NCI-H128 (cell line): ENCODE results near the gene TANC1.

ENCODE experiments used
- DNase-seq: peaks from one replicate; lab custom pipeline; 2025; ENCODE audit not compliant: unreplicated experiment; lab: John Stamatoyannopoulos, UW

TANC1 gene

DNA sequence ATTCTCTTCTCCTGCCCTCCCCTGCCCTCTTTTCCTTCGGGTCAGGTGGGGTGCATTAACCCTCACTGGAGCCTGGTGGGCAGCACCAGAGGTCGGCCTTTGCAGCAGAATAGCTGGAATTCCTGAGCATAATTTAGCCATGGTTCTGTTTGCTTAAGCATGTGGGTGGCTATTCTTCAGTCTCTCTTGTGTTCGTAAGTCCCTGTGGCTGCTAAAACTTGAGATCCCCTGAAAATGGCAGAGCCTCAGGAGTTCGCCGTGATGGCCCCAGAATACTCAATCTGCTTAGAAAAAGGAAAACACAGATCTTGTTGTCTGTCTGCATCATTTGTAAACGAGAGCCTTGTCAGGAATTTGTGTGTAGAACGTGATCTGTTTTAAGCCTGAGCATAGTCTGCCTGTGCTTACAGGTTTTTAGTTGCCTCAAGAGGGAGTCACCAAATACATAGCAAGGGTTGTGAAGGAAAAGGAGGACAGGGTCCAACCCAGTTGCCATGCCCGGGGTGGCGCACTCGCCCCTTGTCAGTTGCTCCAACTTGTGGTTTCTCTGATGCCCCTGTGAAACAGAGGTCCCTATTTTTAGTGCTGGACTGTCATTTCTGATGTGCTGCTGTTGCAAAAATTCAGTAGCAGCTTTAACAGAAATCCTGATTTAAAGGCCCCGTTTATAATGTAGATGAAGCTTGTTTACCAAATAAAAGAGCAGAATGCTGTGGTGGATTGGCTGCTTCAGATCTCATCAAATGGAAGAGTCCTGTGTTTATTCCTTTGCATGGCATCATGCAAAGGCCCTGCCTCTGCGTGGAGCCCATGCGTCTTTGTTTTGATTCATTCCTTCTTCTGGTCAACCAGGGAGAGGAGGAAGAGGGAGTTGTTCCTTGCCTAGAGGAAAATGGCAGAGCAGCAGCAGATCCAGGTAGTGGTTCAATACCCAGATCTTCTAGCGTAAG lies 243.3 kb downstream of the TANC1 start:
- no peak for DNase-seq

DNA sequence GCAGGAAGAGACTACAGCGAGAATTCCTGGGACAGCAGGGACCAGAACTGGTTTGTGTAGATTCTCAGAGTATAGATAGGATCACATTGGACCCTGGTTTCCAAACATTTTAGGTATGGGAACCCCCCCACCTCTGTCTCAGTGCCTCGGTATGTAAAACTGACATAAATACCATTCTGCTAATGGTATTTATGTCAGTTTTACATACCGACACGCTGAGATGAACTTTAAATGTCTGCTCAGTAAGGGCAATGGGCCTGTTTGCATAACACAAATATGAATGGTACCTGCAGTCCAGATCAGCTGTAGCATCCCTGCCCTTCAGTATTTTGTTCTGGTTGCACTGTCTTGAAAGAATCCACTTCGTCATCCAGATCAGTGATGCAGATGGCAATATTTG lies 244.9 kb downstream of the TANC1 start:
- DNase-seq: no peak

DNA sequence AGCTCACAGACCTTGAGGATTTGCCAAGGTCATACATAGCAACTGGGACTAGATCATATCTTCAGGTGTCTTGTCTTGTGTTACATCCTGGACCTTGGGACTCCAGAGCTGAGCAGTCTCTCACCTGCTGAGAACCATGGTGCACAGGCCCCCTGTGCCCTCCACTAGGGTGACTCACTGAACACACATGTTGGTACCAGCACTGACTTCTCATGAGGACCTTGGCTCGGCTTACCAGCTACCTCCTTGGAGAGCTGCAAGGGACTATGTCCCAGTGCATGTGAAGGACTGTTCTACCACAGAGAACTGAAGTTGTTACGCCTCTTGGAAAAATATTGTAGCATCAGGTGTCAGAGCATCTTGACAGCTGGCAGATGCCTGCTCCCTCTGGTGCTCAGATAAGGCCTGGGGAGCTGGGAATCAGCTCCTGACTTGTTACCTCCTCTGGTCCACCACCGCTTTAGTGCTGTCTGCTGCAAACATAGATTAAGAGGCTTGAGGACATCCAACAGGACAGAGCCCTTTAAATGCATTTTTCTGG lies 246.0 kb downstream of the TANC1 start:
- no peak for DNase-seq

DNA sequence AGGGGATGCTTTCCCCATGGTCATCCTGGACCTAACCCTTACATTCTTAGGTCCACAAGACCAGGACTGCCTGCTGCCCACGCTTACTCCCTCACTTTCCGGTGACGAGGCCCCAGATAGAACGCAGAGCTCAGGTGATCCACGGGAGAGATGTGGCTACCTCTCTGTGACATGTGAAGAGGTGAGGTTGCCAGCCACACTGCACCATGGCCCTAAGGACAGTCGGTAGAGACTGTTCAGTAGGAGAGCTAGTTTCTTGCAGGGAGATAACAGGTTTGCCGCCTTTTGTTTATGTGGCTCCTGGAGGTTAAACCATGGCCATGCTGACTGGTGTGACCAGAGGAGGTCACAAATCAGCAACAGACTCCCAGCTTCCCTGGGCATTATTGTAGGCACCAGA lies 246.7 kb downstream of the TANC1 start:
- DNase-seq: no peak

DNA sequence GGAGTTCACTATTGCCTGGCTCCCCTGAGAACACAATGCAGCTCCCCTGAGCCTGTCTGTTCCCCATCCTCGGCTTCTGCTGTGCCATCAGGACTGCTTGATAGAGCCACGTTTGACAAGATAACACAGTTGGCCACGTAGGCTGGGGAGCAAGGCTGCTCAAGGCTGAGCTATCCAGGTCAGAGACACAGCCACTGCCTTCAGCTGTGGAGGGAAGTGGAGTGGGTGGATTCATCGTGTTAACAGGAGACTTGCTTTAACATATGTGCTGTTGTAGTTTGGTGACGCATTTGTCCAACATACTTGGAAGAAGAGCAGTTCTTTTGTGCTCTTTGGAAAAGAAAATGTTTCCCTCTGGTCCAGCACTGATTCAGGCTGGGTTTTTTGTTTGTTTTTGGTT lies 249.2 kb downstream of the TANC1 start:
- no peak for DNase-seq

DNA sequence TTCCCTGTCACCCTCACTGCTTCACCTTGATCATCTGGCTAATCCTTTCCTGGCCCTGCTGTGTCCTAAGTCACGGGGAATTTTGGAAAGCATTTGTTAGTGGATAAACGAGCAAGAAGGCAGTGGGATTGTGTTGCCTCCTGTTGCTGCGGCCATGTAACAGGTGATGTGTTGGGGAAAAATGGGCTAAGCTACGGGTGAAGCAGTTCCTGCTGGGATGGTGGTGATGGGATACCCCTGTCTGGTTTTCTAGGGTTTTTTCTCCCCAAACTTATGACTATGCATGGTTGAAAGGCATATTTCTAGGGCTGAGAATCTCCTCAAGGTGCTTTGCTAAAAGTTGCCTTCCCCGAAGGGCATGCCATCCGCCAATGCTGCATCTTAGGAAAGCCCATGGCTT lies 249.9 kb downstream of the TANC1 start:
- DNase-seq: no peak

DNA sequence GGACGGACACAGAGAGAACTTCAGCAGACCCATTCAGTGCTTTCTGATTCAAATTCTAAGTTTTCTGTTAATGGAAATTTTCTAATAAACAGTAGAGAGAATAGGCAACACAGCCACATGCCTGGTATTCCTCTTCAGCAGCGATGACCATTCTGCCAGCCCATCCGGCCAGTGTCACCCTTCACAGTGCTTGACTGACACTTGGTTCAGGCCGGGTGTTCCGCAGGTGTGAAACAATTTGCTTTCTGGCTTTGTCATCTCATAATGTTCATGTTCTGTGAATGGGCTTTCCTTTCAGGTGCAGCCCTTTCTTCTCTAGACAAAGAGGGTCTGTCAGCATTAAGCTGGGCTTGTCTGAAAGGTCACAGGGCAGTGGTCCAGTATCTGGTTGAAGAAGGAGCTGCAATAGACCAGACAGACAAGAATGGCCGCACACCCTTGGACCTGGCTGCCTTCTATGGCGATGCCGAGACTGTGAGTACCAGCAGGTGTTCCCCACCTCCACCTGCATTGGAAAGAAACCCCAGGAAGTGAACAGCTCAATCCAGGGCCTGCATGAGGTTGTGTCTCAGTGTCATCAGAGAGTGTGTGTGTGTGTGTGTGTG lies 251.1 kb downstream of the TANC1 start:
- DNase-seq: no peak

DNA sequence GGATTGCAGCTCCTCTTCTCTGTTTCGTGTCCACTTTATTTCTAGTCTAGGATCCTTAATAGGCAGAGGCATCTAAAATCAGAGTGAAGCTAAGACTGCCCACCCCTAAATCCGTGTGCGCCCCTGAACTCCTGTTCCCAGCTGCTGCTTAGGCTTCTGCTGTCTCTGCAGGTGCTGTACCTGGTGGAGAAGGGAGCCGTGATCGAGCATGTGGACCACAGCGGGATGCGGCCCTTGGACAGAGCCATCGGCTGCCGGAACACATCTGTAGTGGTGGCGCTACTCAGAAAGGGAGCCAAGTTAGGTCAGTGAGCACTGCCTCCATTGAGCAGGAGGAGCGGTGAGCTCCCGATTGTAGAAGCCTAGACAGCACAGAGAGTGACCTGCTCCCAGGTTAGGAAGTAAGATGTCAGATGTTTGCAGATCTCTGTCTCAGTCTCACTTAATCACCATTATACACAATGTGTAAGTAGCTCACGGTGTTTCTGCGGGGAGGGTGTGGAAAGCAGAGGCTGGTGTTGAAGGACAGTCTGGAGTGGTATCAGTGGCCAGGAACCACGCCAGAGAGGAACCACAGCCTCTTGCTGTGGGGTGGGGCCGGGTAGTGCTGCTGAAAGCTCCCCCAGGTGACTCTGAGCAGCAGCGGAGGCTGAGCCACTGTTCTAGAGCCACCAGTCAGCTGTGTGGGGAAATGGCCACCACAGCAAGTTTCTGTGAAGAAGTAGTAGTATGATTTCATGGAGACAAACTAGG lies 255.8 kb downstream of the TANC1 start:
- DNase-seq: no peak

DNA sequence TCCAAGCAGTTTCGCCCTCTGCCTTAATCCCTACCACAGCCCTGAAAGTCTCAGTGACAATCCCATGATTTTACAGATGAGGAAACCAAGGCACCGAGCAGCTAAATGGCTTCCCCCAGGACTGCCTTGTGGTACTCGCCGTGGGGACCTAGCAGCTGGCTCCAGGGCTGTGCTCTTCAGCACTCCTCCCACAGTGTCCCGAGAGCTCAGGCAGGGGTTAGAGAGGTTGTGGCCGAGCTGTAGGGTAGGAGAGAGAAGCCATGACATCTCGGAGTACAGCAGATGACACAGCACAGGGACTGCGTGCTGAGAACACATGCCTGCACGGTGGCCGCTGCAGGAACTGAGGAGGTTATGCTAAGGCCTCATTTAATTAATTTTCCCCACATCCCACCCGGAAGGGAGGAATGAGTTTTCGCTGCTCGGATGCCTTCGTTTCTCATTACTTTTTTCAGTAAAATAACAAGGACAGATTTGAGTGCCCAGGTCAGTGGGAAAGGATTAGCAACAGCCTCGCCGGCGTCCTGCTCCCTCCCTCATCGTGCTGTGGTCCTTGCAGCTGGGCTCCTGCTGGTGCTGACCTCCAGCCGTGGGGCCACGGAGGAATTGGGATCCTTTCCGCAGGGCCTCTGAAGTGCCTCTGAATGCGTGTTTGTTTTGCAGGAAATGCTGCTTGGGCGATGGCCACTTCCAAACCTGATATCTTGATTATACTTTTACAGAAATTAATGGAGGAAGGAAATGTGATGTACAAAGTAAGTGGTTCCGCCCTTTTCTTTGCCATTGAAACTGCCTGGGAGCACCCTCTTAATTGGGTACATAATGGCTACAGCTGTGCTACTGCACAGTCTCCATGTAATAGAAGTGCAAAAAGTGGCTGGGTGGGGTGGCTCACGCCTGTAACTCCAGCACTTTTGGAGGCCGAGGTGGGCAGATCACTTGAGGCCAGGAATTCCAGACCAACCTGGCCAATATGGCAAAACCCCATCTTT lies 256.9 kb downstream of the TANC1 start:
- DNase-seq: peak; percentile 20

DNA sequence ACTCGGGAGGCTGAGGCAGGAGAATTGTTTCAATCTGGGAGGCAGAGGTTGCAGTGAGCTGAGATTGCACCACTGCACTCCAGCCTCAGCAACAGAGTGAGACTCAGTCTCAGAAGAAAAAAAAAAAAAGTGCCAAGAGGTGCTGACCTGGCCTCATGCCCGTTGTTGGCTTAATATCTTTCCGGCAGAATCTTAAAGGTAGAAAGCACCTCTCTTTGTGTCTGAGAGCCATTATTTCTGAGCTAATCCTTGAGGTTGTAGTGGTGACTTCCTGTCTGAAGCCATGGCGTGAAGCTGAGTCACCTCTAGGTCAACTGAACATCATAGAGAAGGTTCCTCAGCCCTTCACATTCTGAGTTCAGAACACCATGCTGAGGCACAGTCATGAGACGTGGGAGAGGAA lies 257.6 kb downstream of the TANC1 start:
- DNase-seq: no peak

DNA sequence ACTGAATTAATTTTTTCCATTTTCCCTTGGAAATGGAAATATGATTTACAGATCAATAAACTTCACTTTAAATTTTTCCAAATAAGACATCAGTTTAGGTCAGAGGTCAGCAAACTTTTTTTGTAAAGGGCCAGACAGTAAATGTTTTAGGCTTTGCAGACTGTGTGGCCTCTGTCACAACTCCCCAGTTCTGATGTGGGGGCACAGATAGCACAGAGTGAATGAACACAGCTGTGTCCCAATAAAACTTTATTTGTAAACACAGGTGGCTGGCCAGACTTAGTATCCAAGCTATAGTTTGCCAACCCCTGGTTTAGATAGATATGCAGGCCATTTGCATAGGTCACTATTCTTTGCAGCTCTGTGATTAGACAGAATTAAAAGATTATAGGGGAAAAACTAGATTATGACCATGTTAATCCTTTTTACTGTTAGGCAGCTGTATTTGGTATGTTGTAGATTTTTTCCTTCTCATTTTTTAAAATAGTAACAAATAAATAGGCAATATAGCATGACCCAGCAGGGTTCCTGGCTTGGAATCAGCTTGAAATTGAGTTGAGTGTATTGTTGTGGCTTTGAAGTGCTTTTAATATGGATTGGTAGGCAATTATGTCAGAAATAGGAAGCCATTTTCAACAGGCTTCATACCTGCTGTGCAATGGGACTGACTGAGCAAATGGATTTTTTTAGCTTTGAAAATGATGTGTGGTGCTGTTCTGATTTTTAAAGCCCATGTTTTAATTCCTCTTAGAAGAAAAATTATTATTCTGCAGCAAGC lies 258.4 kb downstream of the TANC1 start:
- DNase-seq: peak; percentile 18

DNA sequence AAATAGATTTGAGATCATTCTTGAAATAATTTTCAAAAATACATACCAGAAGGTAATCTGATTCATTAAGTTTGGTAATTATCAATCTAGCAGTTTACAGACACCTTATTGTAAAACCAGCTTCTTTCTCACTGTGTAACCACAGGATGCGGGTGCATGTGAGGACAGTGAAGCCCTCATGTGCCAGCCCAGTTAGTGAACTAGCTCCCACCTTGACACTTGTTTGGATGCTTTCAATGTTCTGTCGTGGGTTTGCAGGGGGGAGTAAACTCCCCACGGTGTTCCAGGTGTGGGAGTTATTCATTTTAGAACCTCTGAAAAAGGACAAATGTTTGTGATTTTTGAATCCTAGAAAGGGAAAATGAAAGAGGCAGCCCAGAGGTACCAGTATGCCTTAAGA lies 259.0 kb downstream of the TANC1 start:
- DNase-seq: no peak

DNA sequence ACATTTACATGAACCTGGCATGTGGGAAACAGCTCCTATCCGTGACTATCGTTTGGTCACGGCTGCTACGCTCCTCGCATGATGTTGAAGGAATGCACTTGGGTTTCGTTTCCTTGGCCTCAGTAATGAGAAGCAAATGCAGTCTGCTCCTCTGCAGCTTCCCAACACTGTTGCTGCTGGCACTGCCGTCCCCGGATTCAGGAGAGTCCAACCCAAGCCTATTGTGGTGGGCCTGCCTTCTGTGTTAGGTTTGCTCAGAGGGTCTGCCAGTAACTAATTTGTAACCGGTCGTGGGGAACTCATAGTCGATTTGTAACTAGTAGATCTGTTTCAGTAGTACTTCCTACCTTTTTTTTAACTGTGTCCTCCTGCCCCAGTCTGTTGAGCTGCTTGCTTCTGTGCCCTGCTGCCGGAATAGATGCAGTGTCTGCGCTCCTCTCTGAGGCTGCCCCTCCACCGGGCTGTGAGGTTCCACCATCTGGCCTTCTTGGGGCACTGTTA lies 259.7 kb downstream of the TANC1 start:
- DNase-seq: no peak

DNA sequence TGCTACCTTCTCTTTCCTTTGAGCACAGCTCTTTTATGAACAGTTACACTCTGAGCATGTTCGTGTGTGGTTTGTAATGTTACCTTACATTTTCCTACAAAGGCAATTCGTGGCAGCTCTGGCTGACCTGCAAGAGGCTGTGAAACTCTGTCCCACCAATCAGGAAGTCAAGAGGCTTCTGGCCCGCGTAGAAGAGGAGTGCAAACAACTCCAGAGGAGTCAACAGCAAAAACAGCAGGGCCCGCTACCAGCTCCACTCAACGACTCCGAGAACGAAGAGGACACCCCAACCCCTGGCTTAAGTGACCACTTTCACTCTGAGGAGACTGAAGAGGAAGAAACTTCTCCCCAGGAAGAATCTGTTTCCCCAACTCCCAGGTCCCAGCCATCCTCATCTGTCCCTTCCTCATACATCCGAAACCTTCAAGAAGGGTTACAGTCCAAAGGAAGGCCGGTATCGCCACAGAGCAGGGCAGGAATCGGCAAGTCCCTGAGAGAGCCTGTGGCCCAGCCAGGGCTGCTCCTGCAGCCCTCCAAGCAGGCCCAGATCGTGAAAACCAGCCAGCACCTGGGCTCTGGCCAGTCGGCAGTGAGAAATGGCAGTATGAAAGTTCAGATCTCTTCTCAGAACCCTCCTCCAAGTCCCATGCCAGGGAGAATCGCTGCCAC lies 261.2 kb downstream of the TANC1 start:
- no peak for DNase-seq

DNA sequence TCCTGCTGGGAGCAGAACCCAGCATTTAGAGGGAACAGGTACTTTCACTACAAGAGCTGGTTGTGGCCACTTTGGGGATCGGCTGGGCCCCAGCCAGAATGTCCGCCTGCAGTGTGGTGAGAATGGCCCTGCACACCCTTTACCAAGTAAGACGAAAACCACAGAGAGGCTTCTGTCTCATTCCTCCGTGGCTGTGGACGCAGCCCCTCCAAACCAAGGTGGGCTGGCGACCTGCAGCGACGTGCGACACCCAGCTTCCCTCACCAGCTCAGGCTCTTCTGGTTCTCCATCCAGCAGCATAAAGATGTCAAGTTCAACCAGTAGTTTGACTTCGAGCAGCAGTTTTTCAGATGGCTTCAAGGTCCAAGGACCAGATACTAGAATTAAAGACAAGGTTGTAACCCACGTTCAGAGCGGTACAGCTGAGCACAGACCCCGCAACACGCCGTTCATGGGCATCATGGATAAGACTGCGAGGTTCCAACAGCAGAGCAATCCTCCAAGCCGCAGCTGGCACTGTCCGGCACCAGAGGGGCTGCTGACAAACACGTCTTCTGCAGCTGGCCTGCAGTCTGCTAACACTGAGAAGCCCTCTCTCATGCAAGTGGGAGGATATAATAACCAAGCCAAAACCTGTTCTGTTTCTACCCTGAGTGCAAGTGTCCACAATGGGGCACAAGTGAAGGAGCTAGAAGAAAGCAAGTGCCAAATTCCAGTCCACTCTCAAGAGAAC lies 261.9 kb downstream of the TANC1 start:
- no peak for DNase-seq

DNA sequence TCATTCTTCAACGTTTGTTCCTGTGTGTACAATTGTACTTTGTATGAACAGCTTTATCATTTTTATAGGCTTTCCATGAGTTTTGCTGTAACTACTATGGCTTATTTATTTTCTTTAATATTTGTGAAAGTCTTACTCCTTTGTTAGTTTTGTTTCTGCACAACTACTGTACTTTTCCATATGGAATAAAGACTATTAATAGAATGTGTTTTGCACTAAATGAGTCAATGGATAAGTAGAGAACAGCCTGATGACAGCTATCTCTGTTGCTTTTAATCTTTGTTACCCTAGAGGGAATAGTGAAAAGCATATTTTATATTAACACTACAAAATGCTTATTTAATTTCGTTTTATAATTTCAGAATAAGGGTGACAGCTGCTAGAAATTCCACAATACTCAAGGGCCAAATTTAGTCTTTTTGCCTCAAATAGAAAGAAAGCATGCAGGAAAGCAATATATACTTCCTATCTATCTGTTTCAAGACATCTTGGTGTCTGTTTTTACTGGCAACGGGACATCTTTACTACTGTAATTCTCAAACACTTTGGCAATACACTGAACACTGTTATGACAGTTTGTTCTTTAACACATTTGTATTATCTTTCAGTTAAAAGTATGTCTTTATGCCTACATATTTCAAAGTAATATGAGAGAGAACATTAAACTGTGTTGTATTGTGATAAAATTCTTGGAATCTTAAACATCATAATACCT lies 264.2 kb downstream of the TANC1 start:
- no peak for DNase-seq

DNA sequence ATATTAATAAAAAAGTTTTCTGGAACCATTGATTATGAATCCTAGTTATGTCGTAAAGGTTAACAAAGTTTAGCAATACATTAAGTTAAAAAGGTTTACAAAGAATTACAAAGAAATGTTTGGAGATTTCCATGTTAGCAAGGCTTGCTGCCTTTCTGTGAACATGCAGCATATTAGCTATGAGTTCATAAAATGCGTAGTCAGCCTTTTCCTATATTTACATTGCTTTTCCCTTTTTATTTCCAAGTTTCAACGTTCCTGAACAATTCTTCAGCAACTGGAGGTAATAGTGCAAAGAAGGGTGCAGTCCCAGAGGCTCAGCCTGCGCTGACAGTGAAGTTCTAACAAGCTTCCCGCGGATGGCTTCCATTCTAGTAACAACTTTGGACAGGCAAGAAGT lies 266.4 kb downstream of the TANC1 start:
- DNase-seq: no peak

DNA sequence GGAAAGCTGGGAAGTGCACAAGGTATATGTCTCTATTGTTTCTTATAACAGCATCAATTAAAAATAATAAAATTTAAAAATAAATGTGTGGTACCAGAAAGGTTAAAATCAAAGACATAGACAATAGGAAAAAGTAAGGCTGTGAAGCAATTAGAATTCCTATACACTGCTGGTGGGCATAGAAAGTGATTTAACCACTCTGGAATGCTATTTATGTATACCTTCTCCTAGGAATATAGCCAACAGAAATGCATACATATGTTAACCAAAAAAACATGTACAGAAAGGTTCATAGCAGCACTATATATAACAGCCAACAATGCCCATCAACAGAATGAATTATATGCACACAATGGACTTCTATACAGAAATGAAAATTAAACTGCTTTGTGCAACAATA lies 275.1 kb downstream of the TANC1 start:
- no peak for DNase-seq
